Neural cell (in vitro differentiated cells): ENCODE results near the gene SERPINI1. TPM values are rescaled to one million over a fixed set of nuclear protein-coding genes. Genes with fewer than 3 reads are reported as not detected.

ENCODE experiments used
- H2AFZ ChIP-seq: fragments of 200-600, 300-800 bp; sonication (generic), shearing (Covaris generic); 2 replicates; pipeline ENCODE4 v1.6.0; 2014; ENCODE audit warnings: low read depth, mild to moderate bottlenecking, antibody characterized with exemption, low read length, moderate library complexity
- H3F3A ChIP-seq: fragments of 200-600 bp; shearing (Covaris generic); 2 replicates; pipeline ENCODE4 v1.6.1; 2016; ENCODE audit warnings: mild to moderate bottlenecking, moderate library complexity, mixed read lengths, antibody characterized with exemption, low read length; ENCODE audit not compliant: insufficient read depth, poor library complexity, severe bottlenecking
- H3K27ac ChIP-seq: fragments of 200-600, 300-800 bp; sonication (generic), shearing (Covaris generic); 2 replicates; pipeline ENCODE4 v1.5.1; 2014; ENCODE audit warnings: mild to moderate bottlenecking, low read length, moderate library complexity
- H3K27me3 ChIP-seq: fragments of 300-800, 200-600 bp; sonication (generic), shearing (Covaris generic); 2 replicates; pipeline ENCODE4 v1.6.0; 2014; ENCODE audit warnings: mild to moderate bottlenecking, low read depth, low read length, moderate library complexity; ENCODE audit not compliant: insufficient read depth
- H3K36me3 ChIP-seq: fragments of 300-800, 200-600 bp; sonication (generic), shearing (Covaris generic); 2 replicates; pipeline ENCODE4 v1.5.1; 2014; ENCODE audit warnings: mild to moderate bottlenecking, antibody characterized with exemption, low read length, moderate library complexity; ENCODE audit not compliant: insufficient read depth
- H3K4me2 ChIP-seq: fragments of 300-800, 200-600 bp; sonication (generic), shearing (Covaris generic); 2 replicates; pipeline ENCODE4 v1.6.0; 2014; ENCODE audit warnings: mild to moderate bottlenecking, low read length
- H3K4me3 ChIP-seq: fragments of 300-800, 200-600 bp; sonication (generic), shearing (Covaris generic); 2 replicates; pipeline ENCODE4 v1.5.1; 2014; ENCODE audit warnings: mild to moderate bottlenecking, low read length, moderate library complexity
- H3K79me2 ChIP-seq: fragments of 200-600 bp; shearing (Covaris generic); replicated peaks from 2 replicates; pipeline ENCODE4 v1.6.0; 2014; ENCODE audit warnings: mild to moderate bottlenecking, low read length, moderate library complexity; ENCODE audit not compliant: insufficient read depth
- H3K9ac ChIP-seq: fragments of 300-800, 200-600 bp; sonication (generic), shearing (Covaris generic); 2 replicates; pipeline ENCODE4 v1.6.1; 2016; ENCODE audit warnings: mild to moderate bottlenecking, low read length, mixed read lengths
- H3K9me2 ChIP-seq: fragments of 200-600 bp; shearing (Covaris generic); 2 replicates; pipeline ENCODE4 v1.6.1; 2016; ENCODE audit warnings: mild to moderate bottlenecking, low read length, mixed read lengths; ENCODE audit not compliant: insufficient read depth
- H3K9me3 ChIP-seq: fragments of 200-600, 300-800 bp; sonication (generic), shearing (Covaris generic); 2 replicates; pipeline ENCODE4 v1.6.1; 2016; ENCODE audit warnings: mild to moderate bottlenecking, mixed run types, low read length, moderate library complexity, mixed read lengths
- H4K20me1 ChIP-seq: fragments of 200-600 bp; shearing (Covaris generic); 2 replicates; pipeline ENCODE4 v1.6.1; 2016; ENCODE audit warnings: mild to moderate bottlenecking, mixed run types; ENCODE audit not compliant: insufficient read depth
- CTCF ChIP-seq: fragments of 450-650 bp; IDR thresholded peaks from 2 replicates; pipeline ENCODE4 v1.5.1; 2014; ENCODE audit warnings: antibody characterized with exemption, mild to moderate bottlenecking, moderate library complexity; ENCODE audit not compliant: poor library complexity, severe bottlenecking
- EP300 ChIP-seq: fragments of 450-650 bp; conservative IDR thresholded peaks from 2 replicates; pipeline ENCODE4 v1.6.1; 2014; ENCODE audit warnings: antibody characterized with exemption, mild to moderate bottlenecking, moderate library complexity; ENCODE audit not compliant: poor library complexity, severe bottlenecking
- EZH2 ChIP-seq: fragments of 200-600, 300-800 bp; shearing (Covaris generic), sonication (generic); IDR thresholded peaks from 2 replicates; pipeline ENCODE4 v1.6.1; 2014; ENCODE audit warnings: antibody characterized with exemption, low read length, borderline replicate concordance, mild to moderate bottlenecking; ENCODE audit not compliant: insufficient read depth, poor library complexity, severe bottlenecking
- MXI1 ChIP-seq: fragments of 450-650 bp; conservative IDR thresholded peaks from 2 replicates; pipeline ENCODE4 v1.6.1; 2014; ENCODE audit warnings: antibody characterized with exemption, mild to moderate bottlenecking; ENCODE audit not compliant: poor library complexity, severe bottlenecking
- POLR2AphosphoS5 ChIP-seq: IDR thresholded peaks from 2 replicates; pipeline ENCODE4 v1.6.1; 2012
- RAD21 ChIP-seq: fragments of 450-650 bp; conservative IDR thresholded peaks from 2 replicates; pipeline ENCODE4 v1.6.1; 2014; ENCODE audit warnings: antibody characterized with exemption, mild to moderate bottlenecking, moderate library complexity
- REST ChIP-seq: IDR thresholded peaks from 2 replicates; pipeline ENCODE4 v1.6.1; 2012; ENCODE audit warnings: borderline replicate concordance
- SMC3 ChIP-seq: fragments of 450-650 bp; conservative IDR thresholded peaks from 2 replicates; pipeline ENCODE4 v1.6.1; 2014; ENCODE audit warnings: antibody characterized with exemption, mild to moderate bottlenecking, moderate library complexity; ENCODE audit not compliant: poor library complexity
- TAF1 ChIP-seq: IDR thresholded peaks from 2 replicates; pipeline ENCODE4 v1.6.1; 2012; ENCODE audit warnings: low read depth
- polyA plus RNA-seq: library from polyadenylated mRNA; depleted of rRNA; stranded (reverse); fragments of >200 nt; gene quantifications from 2 replicates; pipeline ENCODE4 v1.2.3, GENCODE V29; 2014

SERPINI1 gene
- polyA plus RNA-seq, 1 donor from 2014 or later = 150 TPM

GRCh38 chr3:167739190-167739810, 3.8 kb downstream of the SERPINI1 start:
- peaks cover 8% of the 10 kb centered on the region for H3K79me2 ChIP-seq
- peaks cover 13% of the 10 kb centered on the region for H3K27me3 ChIP-seq
- no peak overlapping the region for H3K9ac ChIP-seq
- no peak overlapping the region for H3K4me2 ChIP-seq
- no peaks in the 10 kb centered on the region for H3K9me2 ChIP-seq
- H2AFZ ChIP-seq = no peak overlapping the region
- H3F3A ChIP-seq = no peaks in the 10 kb centered on the region
- H3K4me3 ChIP-seq = peak overlapping the region; percentile 45
- no peaks in the 10 kb centered on the region for H4K20me1 ChIP-seq
- no peaks in the 10 kb centered on the region for H3K9me3 ChIP-seq
- H3K36me3 ChIP-seq = no peaks in the 10 kb centered on the region
- TF ChIP-seq TAF1 = no peak
- no peak for TF ChIP-seq RAD21
- TF ChIP-seq EZH2 = no peak
- TF ChIP-seq MXI1 = no peak
- TF ChIP-seq POLR2AphosphoS5 = no peak
- TF ChIP-seq EP300 = no peak
- no peak for TF ChIP-seq REST
- TF ChIP-seq CTCF = no peak
- no peak for TF ChIP-seq SMC3
- no peak overlapping the region for H3K27ac ChIP-seq

- Histone ChIP-seq H2AFZ (no peak overlapping the region), H3K9me3 (no peaks in the 10 kb centered on the region), H3F3A (no peaks in the 10 kb centered on the region), H3K36me3 (no peaks in the 10 kb centered on the region), H3K9ac (no peak overlapping the region), H3K9me2 (no peaks in the 10 kb centered on the region), H3K4me3 (no peak overlapping the region), H3K4me2 (no peak overlapping the region), H3K27me3 (peaks cover 13% of the 10 kb centered on the region), H3K79me2 (peaks cover 8% of the 10 kb centered on the region), H4K20me1 (no peaks in the 10 kb centered on the region), H3K27ac (no peak overlapping the region)
- TF ChIP-seq EZH2 (no peak), REST (no peak), RAD21 (peak; percentile 45), POLR2AphosphoS5 (no peak), EP300 (no peak), TAF1 (no peak), CTCF (peak; percentile 48), SMC3 (peak; percentile 43)
Observed at GRCh38 chr3:167740961-167741587, 5.6 kb downstream of the SERPINI1 start.
